PC-3 (cell line): ENCODE results near the gene BCL3. TPM values are rescaled to one million over a fixed set of nuclear protein-coding genes. Genes with fewer than 3 reads are reported as not detected.
"Not testable (repeated sequence)": the region's sequence is repeated elsewhere in the genome, so short reads cannot be mapped to it uniquely, and the experiment has no call there.

Experiments
- ATAC-seq: fragments of 200-7000 bp; cut with Tn5 transposase; 2 replicates; pipeline ENCODE4 v1.9.1; 2020; ENCODE audit warnings: mild to moderate bottlenecking, moderate library complexity
- BruUV-seq: library from RNA; stranded (reverse); fragments of 400-500 nt; replicated peaks from 2 replicates; lab custom pipeline; 2021; lab: Mats Ljungman, UMichigan
- CTCF ChIA-PET: fragments of 300-600 bp; sonication (Branson Sonifier 250); formaldehyde crosslinking; loops from one replicate; lab custom pipeline; 2022; ENCODE audit warnings: antibody characterized with exemption; lab: Charles Lee
- POLR2A ChIA-PET: fragments of 300-600 bp; sonication (Branson Sonifier 250); formaldehyde crosslinking; loops from one replicate; lab custom pipeline; 2022; ENCODE audit warnings: antibody characterized with exemption; ENCODE audit not compliant: unreplicated experiment; lab: Charles Lee
- DNase-seq: peaks from one replicate; pipeline ENCODE4 v3.0.0-alpha.2; 2015
- H2AFZ ChIP-seq: fragments of 300-600 bp; sonication (generic); 2 replicates; pipeline ENCODE4 v1.6.0; 2016; ENCODE audit warnings: antibody characterized with exemption, low read length
- H3F3A ChIP-seq: fragments of 300-600 bp; sonication (generic); one replicate; pipeline ENCODE4 v1.6.0; 2017; ENCODE audit warnings: antibody characterized with exemption, low read length, control low read depth, mild to moderate bottlenecking; ENCODE audit not compliant: unreplicated experiment
- H3K27ac ChIP-seq: fragments of 300-600 bp; sonication (generic); 2 replicates; pipeline ENCODE4 v1.5.1; 2016; ENCODE audit warnings: mild to moderate bottlenecking, low read length
- H3K27me3 ChIP-seq: fragments of 300-600 bp; sonication (generic); 2 replicates; pipeline ENCODE4 v1.6.1; 2016; ENCODE audit warnings: low read length, mixed read lengths
- H3K36me3 ChIP-seq: fragments of 300-600 bp; sonication (generic); 2 replicates; pipeline ENCODE4 v1.6.1; 2016; ENCODE audit warnings: low read depth, mixed run types, low read length, mixed read lengths
- H3K4me1 ChIP-seq: fragments of 300-600 bp; sonication (generic); 2 replicates; pipeline ENCODE4 v1.5.1; 2016; ENCODE audit warnings: low read length; ENCODE audit not compliant: insufficient read depth
- H3K4me2 ChIP-seq: fragments of 300-600 bp; sonication (generic); 2 replicates; pipeline ENCODE4 v1.6.0; 2016; ENCODE audit warnings: low read length
- H3K4me3 ChIP-seq: fragments of 300-600 bp; sonication (generic); 2 replicates; pipeline ENCODE4 v1.5.1; 2016; ENCODE audit warnings: mild to moderate bottlenecking, low read length, mixed read lengths
- H3K79me2 ChIP-seq: fragments of 300-600 bp; sonication (generic); 2 replicates; pipeline ENCODE4 v1.6.1; 2017; ENCODE audit warnings: low read length, mixed read lengths
- H3K9ac ChIP-seq: fragments of 300-600 bp; sonication (generic); 2 replicates; pipeline ENCODE4 v1.6.0; 2016; ENCODE audit warnings: mild to moderate bottlenecking, low read length
- H3K9me2 ChIP-seq: fragments of 300-600 bp; sonication (generic); replicated peaks from 2 replicates; pipeline ENCODE4 v1.6.1; 2016; ENCODE audit warnings: mixed run types, low read length, mixed read lengths
- H3K9me3 ChIP-seq: fragments of 300-600 bp; sonication (generic); 2 replicates; pipeline ENCODE4 v1.6.1; 2016; ENCODE audit warnings: low read length, mixed read lengths
- H4K20me1 ChIP-seq: fragments of 300-600 bp; sonication (generic); 2 replicates; pipeline ENCODE4 v1.6.1; 2016; ENCODE audit warnings: low read length, mixed read lengths
- EZH2 ChIP-seq: fragments of 300-600 bp; sonication (generic); IDR thresholded peaks from one replicate; pipeline ENCODE4 v1.6.1; 2017; ENCODE audit warnings: antibody characterized with exemption, mild to moderate bottlenecking, low read length; ENCODE audit not compliant: unreplicated experiment
- EZH2phosphoT487 ChIP-seq: fragments of 300-600 bp; sonication (generic); IDR thresholded peaks from 2 replicates; pipeline ENCODE4 v1.6.1; 2018; ENCODE audit warnings: mild to moderate bottlenecking, antibody characterized with exemption, low read length, borderline replicate concordance
- intact Hi-C: fragments of 100-400 bp; cut with micrococcal nuclease; formaldehyde crosslinking; loops from 2 replicates; pipeline ENCODE4 v1.9.0; 2023
- total RNA-seq: library from RNA; depleted of rRNA; stranded (reverse); fragments of >200 nt; gene quantifications from 2 replicates; pipeline ENCODE4 v1.2.3, GENCODE V29; 2014
- TF ChIP-seq, protein P1 (sequence below): fragments of 300-600 bp; sonication (generic); conservative IDR thresholded peaks from 2 replicates; pipeline ENCODE4 v1.5.1; 2017; ENCODE audit warnings: antibody characterized with exemption, low read depth, mild to moderate bottlenecking, low read length

Gene BCL3
- total RNA-seq, 1 experiment from 2014 or later, result 25.5 TPM

DNA sequence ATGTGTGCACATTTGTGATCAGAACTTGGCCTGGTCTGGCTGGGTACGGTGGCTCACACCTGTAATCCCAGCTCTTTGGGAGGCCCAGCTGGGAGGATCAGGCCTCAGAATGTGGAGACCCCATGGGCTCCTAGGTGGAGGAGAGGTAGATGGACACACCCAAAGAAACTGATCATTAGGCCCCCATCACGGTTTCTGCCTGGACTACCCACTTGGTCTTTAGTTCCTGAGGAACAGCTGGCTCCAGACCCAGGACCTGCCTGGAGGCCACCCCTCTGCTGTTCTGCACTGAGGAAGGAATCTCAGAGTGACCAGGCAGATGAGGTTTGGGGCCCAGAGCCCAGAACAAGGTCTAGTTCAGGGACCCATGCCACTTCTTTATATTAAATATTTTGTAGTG, 30.6 kb downstream of the BCL3 start:
- Histone ChIP-seq H3K4me3 (no peak overlapping the region), H3K9ac (no peak overlapping the region), H3K36me3 (no peaks in the 10 kb centered on the region), H4K20me1 (no peaks in the 10 kb centered on the region), H3K27me3 (no peaks in the 10 kb centered on the region), H3K27ac (no peak overlapping the region), H3K4me1 (peaks cover 29% of the 10 kb centered on the region), H3F3A (no peaks in the 10 kb centered on the region), H3K79me2 (peaks cover 29% of the 10 kb centered on the region), H3K9me2 (no peaks in the 10 kb centered on the region), H2AFZ (no peak overlapping the region), H3K9me3 (no peaks in the 10 kb centered on the region), H3K4me2 (peak overlapping the region; percentile 46)
- no peak for DNase-seq
- intact Hi-C loops, result no loop called here
- BruUV-seq, result TSS peak; percentile 35
- ChIA-PET CTCF (no interaction called here), POLR2A (no interaction called here)
- ATAC-seq, result no peak
- TF ChIP-seq EZH2phosphoT487, result no peak
- TF ChIP-seq, protein P1, sequence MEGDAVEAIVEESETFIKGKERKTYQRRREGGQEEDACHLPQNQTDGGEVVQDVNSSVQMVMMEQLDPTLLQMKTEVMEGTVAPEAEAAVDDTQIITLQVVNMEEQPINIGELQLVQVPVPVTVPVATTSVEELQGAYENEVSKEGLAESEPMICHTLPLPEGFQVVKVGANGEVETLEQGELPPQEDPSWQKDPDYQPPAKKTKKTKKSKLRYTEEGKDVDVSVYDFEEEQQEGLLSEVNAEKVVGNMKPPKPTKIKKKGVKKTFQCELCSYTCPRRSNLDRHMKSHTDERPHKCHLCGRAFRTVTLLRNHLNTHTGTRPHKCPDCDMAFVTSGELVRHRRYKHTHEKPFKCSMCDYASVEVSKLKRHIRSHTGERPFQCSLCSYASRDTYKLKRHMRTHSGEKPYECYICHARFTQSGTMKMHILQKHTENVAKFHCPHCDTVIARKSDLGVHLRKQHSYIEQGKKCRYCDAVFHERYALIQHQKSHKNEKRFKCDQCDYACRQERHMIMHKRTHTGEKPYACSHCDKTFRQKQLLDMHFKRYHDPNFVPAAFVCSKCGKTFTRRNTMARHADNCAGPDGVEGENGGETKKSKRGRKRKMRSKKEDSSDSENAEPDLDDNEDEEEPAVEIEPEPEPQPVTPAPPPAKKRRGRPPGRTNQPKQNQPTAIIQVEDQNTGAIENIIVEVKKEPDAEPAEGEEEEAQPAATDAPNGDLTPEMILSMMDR, result no peak
- no peak for TF ChIP-seq EZH2

DNA sequence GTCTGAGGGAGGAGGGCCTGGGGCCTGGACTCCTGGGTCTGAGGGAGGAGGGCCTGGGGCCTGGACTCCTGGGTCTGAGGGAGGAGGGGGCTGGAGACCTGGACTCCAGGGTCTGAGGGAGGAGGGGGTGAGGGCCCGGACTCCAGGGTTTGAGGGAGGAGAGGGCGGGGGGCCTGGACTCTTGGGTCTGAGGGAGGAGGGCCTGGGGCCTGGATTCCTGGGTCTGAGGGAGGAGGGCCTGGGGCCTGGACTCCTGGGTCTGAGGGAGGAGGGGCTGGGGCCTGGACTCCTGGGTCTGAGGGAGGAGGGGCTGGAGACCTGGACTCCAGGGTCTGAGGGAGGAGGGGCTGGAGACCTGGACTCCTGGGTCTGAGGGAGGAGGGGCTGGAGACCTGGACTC, 33.2 kb downstream of the BCL3 start:
- H3K4me1 ChIP-seq, DNase-seq, BruUV-seq, H3K9me2 ChIP-seq, CTCF ChIA-PET, H3K36me3 ChIP-seq, H2AFZ ChIP-seq, H3K9ac ChIP-seq, H3K27me3 ChIP-seq, intact Hi-C loops, H3K27ac ChIP-seq, H3K9me3 ChIP-seq, H3K4me2 ChIP-seq, H3F3A ChIP-seq, H4K20me1 ChIP-seq, ATAC-seq, POLR2A ChIA-PET, H3K4me3 ChIP-seq: not testable (repeated sequence)
- peaks cover 29% of the 10 kb centered on the region for H3K79me2 ChIP-seq

DNA sequence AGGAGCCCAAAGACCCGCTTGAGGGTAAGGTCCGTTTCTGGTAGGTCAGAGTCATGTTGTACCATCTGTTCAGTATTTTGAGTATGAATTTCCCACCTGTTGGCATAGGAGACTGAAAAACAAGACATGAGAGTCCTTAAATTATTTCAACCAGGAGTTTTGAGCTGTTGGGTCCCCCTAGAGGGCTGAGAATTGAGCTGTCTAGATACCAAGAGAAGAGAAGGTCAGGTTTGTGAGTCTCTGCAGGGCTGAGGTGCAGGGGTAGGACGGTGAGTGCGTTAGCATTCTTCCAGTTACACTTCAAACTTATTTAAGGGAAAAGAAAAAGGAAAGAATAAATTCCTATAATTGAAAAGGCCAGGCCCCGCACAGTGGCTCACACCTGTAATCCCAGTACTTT, 34.2 kb downstream of the BCL3 start:
- DNase-seq (no peak), ATAC-seq (no peak)
- Histone ChIP-seq H3K4me1 (no peaks in the 10 kb centered on the region), H3K4me3 (no peak overlapping the region), H3K27me3 (no peaks in the 10 kb centered on the region), H3K4me2 (no peak overlapping the region), H3K9me3 (no peaks in the 10 kb centered on the region), H2AFZ (no peak overlapping the region), H3K36me3 (no peaks in the 10 kb centered on the region; the same call in 1 of the 2 replicates), H3K27ac (no peak overlapping the region), H3F3A (no peaks in the 10 kb centered on the region), H3K9me2 (no peaks in the 10 kb centered on the region), H3K79me2 (peaks cover 23% of the 10 kb centered on the region), H4K20me1 (no peaks in the 10 kb centered on the region), H3K9ac (no peak overlapping the region)
- no peak for TF ChIP-seq EZH2
- TF ChIP-seq EZH2phosphoT487, result no peak
- TF ChIP-seq, protein P1, result no peak; the same call in 1 of the 2 replicates
- no TSS peak for BruUV-seq
- ChIA-PET POLR2A (no interaction called here), CTCF (interaction anchor here (0.5 to 0.7 kb wide), 2 partner anchors 14 to 277 kb away, joined by 3 to 7 read pairs; no protein-coding TSS in a partner anchor)
- intact Hi-C loops, result no loop called here
